HG02840 (cell line): ENCODE results near the gene CSMD2.

Experiments
- ATAC-seq: cut with Tn5 transposase; IDR thresholded peaks from one replicate; pipeline ENCODE4 v1.9.1; 2021; ENCODE audit warnings: mild to moderate bottlenecking, moderate library complexity, moderate number of reproducible peaks; ENCODE audit not compliant: unreplicated experiment, low FRiP score

The CSMD2 gene

DNA sequence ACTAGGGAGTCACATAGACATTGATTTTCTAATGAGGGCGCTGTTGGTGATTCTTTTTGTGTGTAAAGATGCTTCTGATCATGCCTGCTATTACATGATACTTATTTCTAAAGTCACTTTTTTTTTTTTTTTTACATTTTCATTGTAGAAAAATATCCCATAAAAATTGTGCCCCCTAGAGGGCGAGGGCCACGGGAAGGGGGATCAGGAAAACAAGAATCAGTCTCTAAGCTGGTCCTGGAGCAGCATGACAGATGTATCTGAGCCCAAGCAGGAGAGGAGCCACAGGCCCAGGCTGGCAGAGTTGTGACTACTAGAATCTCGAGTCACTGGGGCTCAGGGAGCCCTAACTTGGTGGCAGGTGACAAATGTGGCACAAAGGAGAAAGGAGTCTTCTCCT, 664.5 kb downstream of the CSMD2 start:
- ATAC-seq = no peak

DNA sequence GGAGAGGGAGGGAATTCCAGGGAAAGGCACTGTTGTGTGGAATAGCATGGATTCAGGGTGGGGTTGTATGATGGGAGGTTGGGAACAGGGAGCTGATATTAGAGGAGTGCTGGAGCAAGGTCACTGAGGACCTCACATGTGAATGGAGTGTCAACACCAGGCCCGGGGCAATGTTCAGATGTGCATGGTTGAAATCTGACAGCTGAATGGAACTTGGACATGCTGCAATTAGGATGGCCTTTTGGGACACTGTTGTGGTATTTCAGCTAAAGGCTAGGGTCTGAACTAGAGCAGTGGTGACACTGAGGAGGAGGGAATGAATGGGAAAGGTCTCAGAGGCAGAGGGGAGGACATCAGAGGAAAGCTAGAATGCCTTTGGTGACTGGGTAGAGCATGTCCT, 667.6 kb downstream of the CSMD2 start:
- no peak for ATAC-seq

DNA sequence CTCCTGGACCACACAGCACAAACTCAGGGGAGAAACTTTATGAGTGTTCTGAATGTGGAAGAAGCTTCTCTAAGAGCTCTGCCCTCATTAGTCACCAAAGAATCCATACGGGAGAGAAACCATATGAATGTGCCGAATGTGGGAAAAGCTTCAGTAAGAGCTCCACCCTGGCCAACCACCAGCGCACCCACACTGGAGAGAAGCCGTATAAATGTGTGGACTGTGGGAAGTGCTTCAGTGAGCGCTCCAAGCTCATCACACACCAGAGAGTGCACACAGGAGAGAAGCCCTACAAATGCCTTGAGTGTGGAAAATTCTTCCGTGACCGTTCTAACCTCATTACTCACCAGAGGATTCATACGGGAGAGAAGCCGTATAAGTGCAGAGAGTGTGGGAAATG, 670.1 kb downstream of the CSMD2 start:
- no peak for ATAC-seq

DNA sequence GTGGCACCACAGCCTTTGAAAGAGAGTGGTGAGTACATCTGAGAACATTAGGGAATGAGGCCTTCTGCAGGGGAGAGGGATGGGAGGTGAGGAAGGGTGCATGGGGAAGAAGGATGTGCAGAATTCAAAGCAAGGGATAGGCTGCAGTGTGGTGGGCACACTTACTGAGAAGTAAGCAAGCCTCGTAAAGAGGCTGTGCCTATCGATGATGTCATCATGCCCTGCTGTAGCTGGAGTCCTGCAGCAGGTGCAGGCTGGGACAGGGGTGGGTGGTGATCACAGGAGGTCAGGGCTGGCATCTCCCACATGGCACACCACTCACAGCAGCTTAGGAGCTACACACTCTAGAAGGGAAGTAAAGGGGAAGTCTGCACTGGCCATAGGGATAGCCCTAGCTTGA, 676.4 kb downstream of the CSMD2 start:
- no peak for ATAC-seq

DNA sequence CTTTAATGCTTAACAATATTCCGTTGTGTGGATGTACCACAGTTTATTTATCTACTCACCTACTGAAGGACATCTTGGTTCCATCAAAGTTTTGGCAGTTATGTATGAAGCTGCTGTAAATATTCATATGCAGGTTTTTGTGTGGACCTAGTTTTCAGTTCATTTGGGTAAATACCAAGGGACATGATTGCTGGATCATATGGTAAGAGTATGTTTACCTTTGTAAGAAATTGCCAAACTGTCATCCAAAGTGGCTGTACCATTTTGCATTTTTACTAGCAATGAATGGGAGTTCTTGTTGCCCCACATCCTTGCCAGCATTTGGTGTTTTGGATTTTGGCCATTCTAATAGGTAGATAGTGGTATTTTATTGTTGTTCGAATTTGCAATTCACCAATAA, 682.6 kb downstream of the CSMD2 start:
- ATAC-seq = no peak

DNA sequence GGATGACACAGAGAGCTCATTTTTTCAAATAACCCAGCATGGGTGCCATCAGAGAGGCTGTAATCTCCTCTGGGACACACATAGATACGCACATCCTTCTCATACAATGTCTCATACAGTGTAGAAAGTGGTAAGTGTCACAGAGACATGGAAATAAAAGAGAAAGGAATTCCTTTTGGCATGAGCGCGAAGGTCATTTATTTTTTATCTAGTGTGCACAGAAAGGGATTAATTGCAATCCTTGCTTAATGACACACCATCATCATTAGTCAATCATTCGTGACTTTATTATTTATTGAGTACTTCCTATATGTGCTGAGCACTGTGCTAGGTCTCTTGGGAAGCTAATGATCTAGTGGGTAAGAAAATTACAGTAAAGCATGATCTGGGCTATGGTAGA, 687.6 kb downstream of the CSMD2 start:
- ATAC-seq = no peak

DNA sequence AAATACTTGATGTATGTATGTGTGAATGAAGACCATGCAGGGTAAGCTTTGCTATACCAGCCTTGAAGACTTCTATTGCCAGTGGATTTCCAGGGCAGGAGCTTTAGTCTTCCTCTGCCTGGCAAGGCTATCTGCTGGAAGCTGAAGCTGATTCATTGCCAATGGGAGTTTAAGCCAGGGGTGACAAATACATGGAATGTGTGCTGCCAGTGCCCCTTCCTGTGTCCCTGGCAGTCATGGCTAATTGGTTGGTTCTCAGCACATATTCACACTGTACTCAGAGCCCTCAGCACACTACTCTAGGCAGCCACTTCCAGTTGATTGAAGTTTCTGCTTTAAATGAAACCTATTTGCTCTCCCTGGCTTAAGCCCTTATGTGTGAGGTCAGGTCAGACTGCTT, 691.1 kb downstream of the CSMD2 start:
- no peak for ATAC-seq

DNA sequence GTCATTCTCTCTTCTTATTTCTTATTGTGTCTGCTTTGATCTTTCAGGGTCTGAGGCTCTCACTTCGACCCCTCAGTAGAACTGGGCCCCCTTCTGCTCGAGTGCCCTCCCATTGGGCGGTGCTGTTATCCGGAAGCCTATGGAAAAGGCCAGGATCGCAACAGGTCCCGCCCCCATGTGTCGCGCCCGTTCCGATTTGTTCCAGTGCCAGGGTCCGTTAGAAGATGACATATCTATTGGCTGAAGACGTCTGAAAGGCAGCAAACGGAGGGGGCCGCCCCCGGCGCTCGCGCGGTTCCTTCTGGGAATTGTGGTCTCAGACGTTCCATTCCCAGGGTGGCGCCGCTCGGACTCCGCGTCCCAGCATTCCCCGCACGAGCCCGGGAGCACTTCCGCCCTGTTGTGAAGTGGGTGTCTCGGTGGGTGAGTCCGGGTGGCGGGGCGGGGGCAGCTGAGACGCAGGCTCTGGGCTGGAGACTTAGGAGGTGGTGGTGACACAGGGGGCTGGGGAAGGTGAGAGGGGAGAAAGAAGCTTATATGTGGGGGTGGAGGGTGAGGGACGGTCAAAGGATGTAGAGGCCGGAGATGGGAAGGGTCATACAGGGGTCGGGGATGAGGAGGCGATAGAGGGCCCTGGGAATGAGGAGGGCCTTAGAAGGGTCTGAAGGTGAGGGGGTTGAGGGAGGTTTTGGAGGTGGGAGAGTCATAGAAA, 692.6 kb downstream of the CSMD2 start, which contains the start of gene ZSCAN20:
TSS of gene ZSCAN20 (plus strand) at position 377 of the 712 bp plus-strand sequence. CDS start 6,644 bp downstream, outside the sequence.
- peak; percentile 94 for ATAC-seq

DNA sequence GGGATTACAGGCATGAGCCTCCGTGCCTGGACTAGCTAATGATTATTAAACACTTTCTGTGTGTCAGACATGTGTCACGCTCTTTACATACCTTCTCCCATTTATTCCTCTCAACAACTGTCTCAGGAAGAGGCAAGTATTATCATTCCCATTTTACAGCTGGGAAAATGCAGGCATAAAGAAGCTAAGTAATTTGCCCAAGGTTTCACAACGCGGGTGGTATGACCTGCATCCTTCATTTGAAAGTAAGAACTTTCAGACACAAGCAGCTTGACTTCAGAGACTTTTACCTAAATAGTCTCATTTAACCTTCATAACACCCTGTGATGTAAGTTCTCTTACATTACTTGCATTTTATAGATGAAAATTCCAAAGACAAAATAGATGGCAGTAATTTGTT, 693.6 kb downstream of the CSMD2 start:
- ATAC-seq = no peak

DNA sequence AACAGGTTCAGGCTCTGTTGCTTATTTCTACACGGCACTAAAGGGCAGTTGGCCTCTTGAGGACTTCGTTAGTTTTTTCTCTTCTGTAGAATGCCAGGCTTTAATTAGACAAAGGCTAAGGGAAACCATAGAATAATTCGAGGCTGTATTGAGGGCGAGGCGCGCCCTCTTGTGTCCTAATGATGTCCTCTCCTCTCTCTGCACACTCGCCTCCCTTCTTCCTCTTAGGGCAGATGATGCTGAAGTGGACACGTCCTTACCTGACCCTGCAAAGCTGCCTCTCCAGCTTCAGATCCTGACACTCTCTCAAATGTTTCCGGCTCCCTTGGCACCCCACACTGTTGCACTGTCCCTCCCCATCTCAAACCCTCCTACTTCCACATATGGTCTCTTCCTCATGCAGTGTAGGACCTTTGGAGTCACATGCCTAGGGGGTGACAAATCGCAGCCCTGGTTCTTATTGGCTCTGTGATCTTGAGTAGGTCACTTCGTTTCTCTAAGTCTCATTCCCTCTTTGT, 694.5 kb downstream of the CSMD2 start:
- ATAC-seq = no peak

DNA sequence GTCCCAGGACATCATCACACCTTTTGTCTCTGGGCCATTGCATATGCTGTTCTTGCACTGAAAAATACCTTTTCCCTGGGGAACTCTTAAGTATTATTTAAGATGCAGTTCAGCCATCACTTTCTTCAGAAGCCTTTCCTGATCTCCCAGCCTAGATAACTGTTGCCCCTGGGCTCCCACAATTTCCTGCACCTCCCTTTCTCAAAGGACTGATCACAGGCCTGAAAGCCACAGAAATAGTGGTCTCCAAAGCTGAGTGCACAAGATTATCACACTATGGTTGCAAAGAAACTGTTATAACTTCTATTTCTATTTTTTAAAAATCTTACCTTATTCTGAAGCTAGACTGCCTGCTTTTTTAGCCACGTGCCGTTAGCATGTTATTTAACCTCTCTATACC, 695.3 kb downstream of the CSMD2 start:
- no peak for ATAC-seq

DNA sequence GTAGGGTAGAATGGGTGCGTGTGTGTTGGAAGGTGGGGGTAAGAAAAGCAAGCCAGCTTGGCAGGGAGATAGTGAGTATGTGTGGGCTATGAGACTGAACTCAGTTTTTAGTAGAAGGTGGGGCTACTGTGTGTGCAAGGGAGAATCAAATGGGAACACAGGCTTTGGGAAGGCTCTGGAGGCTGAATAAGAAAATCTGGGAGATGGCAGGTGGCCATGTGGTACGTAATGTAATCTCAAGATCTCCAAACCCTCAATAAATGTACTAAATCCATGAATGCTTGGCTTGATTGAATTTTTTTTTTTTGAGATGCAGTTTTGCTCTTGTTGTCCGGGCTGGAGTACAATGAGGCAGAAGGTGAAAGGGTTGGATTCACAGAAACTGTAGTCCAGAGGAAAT, 696.1 kb downstream of the CSMD2 start:
- no peak for ATAC-seq

DNA sequence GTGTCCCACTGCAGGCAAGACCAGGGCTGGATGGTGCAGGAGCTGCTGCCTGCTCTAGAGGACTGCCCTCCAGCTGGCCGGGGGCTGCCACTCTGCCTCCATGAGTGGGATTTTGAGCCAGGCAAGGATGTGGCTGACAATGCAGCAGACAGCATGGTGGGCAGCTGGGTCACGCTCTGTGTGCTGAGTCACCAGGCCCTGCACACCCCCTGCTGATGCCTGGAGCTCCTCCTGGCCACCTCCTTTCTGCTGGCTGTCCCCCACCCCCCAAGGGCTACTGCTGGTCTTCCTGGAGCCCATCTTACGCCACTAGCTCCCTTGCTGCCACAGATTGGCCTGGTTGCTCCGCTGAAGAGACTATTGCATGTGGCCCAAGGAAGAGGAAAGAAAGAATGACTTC, 696.5 kb downstream of the CSMD2 start:
- no peak for ATAC-seq

DNA sequence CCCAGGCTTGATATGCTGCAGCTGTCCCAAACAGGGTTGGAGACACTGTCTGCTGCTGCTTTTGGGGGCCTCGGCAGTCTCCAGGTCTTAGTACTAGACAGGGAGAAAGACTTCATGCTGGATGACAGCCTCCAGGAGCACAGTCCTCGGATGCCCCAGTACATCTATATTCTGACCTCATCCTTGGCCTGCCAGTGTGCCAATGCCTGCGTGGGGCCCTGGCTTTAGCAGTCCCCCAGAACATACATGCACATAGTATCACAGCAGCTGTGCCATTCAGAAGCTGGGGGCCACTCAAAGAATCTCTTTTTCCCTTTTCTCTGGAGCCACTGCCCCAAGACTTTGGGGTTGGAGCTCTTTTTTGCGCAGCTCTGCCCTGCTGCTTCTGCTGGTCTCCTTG, 697.0 kb downstream of the CSMD2 start:
- no peak for ATAC-seq

DNA sequence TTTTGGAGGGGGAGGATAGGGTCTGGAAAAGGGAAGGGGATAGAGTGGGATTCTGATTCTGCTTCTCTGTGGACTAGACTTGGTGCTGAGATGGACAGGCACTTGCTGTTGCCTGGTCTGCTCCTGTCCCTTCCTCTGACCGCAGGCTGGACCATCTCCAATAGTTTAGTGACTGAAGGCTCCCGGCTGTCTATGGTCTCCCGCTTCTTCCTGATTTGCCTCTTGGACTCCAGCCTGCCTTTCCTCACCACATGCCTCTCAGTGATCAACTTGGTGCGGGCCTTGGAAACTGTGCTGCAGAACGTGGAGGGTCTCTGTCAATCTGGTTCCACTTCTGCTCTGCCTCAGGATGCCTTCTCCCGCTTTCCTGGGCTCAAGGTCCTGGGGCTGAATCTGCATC, 698.9 kb downstream of the CSMD2 start:
- no peak for ATAC-seq

DNA sequence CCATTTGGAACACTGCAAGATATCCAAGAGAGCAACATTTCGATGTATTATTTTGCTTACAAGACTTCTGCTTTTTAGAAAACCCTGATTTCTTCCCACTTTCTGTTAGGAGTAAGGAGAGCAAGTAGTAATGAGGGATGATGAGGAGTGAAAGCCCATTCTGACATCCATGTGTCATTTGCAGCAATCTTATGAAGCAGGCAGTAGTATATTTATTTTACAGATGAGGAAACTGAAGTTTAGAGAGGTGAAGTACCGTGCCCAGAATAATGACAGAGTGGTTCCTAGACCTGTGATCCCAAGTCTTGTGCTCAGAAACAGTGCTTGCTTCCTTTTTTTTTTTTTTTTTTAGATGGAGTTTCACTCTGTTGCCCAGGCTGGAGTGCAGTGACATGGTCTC, 699.7 kb downstream of the CSMD2 start:
- ATAC-seq = no peak

DNA sequence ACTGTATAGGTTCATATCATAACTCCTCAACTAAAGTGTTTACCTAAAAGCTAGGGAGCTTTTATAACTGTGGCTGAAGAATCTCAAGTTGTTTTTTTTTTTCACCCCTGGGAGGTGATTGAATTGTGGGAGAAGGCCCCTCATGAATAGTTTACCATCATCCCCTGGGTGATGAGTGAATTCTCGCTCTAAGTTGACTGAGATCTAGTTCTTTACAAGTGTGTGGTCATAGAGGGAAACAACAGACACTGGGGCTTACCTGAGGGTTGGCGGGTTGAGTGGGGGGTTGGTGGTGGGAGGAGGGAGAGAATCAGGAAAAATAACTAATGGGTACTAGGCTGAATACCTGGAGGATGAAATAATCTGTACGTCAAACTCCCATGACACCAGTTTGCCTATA, 700.5 kb downstream of the CSMD2 start:
- no peak for ATAC-seq
